GM21825 (cell line): ENCODE results near the gene SLC23A1.
"Not testable (repeated sequence)": the region's sequence is repeated elsewhere in the genome, so short reads cannot be mapped to it uniquely, and the experiment has no call there.

Source experiments
- ATAC-seq: cut with Tn5 transposase; IDR thresholded peaks from one replicate; pipeline ENCODE4 v1.9.1; 2021; ENCODE audit warnings: mild to moderate bottlenecking, moderate library complexity; ENCODE audit not compliant: unreplicated experiment

SLC23A1 gene

GRCh38 chr5:139383275-139383992, at the start of gene SLC23A1:
Gene SLC23A1, minus strand, starts transcription at chr5:139383297. Its CDS starts 44 bp downstream, at chr5:139383253.
- no peak for ATAC-seq

GRCh38 chr5:139431706-139432105, 48.6 kb upstream of the SLC23A1 start:
- ATAC-seq, result no peak

GRCh38 chr5:139430015-139430414, 46.9 kb upstream of the SLC23A1 start:
- ATAC-seq, result no peak

GRCh38 chr5:139426203-139426885, 43.2 kb upstream of the SLC23A1 start:
- no peak for ATAC-seq

- no peak for ATAC-seq
Observed at GRCh38 chr5:139425497-139425896, 42.4 kb upstream of the SLC23A1 start.

- no peak for ATAC-seq
Observed at GRCh38 chr5:139422307-139422893, 39.3 kb upstream of the SLC23A1 start.

GRCh38 chr5:139419226-139420192, 36.4 kb upstream of the SLC23A1 start:
- no peak for ATAC-seq

- ATAC-seq, result no peak
Observed at GRCh38 chr5:139418793-139419192, 35.7 kb upstream of the SLC23A1 start.

- no peak for ATAC-seq
Observed at GRCh38 chr5:139417214-139417613, 34.1 kb upstream of the SLC23A1 start.

GRCh38 chr5:139416651-139417050, 33.6 kb upstream of the SLC23A1 start:
- no peak for ATAC-seq

GRCh38 chr5:139415869-139416268, 32.8 kb upstream of the SLC23A1 start:
- ATAC-seq, result no peak

- ATAC-seq, result no peak
Observed at GRCh38 chr5:139415221-139415861, 32.2 kb upstream of the SLC23A1 start.

GRCh38 chr5:139414581-139415130, 31.6 kb upstream of the SLC23A1 start:
- no peak for ATAC-seq

- no peak for ATAC-seq
Observed at GRCh38 chr5:139413963-139414362, 30.9 kb upstream of the SLC23A1 start.

GRCh38 chr5:139413153-139413552, 30.1 kb upstream of the SLC23A1 start:
- ATAC-seq, result no peak

- no peak for ATAC-seq
Observed at GRCh38 chr5:139410993-139411828, 28.1 kb upstream of the SLC23A1 start.

GRCh38 chr5:139410121-139410992, 27.3 kb upstream of the SLC23A1 start:
- no peak for ATAC-seq

GRCh38 chr5:139409116-139409515, 26.0 kb upstream of the SLC23A1 start:
- ATAC-seq, result not testable (repeated sequence)
